ENCODE measurements around the gene CNP. TPM values are rescaled to one million over a fixed set of nuclear protein-coding genes. Genes with fewer than 3 reads are reported as not detected.

Gene CNP
- total and polyA plus RNA-seq, 2 of the 8 experiments (the other 6 are each of a cell fraction or from before 2014, with no cell fraction given), result 21.9 to 60.6 TPM

DNA sequence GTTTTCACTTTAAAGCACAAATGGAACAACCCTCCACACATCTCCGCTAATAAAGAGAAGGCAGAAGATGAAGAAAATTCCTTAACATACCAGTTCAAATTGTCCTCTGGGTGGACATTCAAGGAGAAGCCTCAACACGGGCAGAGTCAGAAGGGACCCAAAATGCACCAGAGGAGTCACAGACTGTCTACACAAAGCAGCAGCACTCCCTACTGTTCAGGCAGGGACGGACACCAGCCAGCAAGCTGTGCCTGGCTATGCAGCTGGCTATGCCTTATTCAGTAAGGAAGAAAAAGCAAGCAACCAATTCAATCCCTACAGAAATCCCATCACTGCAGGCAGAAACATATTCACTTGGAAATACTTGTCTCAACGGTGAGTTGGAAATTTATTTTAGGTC lies 42.6 kb downstream of the CNP start:
- no peak overlapping the region for H2BK5ac ChIP-seq (ENCODE audit: low read depth, low read length)
- no peaks in the 10 kb centered on the region for H3K23me2 ChIP-seq (ENCODE audit: low read depth, low read length)
- H2BK120ac ChIP-seq (replicated peaks; ENCODE audit: low read depth, low read length), result no peak overlapping the region
- no peak overlapping the region for H3K27ac ChIP-seq (ENCODE audit: low read depth, low read length)
- no peak overlapping the region for H3K4me2 ChIP-seq (ENCODE audit: insufficient read depth in 1 of 2, low read depth in 2 of 2, low read length in 2 of 2)
- TF ChIP-seq, protein P1, sequence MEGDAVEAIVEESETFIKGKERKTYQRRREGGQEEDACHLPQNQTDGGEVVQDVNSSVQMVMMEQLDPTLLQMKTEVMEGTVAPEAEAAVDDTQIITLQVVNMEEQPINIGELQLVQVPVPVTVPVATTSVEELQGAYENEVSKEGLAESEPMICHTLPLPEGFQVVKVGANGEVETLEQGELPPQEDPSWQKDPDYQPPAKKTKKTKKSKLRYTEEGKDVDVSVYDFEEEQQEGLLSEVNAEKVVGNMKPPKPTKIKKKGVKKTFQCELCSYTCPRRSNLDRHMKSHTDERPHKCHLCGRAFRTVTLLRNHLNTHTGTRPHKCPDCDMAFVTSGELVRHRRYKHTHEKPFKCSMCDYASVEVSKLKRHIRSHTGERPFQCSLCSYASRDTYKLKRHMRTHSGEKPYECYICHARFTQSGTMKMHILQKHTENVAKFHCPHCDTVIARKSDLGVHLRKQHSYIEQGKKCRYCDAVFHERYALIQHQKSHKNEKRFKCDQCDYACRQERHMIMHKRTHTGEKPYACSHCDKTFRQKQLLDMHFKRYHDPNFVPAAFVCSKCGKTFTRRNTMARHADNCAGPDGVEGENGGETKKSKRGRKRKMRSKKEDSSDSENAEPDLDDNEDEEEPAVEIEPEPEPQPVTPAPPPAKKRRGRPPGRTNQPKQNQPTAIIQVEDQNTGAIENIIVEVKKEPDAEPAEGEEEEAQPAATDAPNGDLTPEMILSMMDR (IDR thresholded peaks at IDR 0.05; ENCODE audit: control extremely low read depth in 1 of 3, insufficient read depth in 1 of 3, low read depth in 1 of 3, low read length in 3 of 3), result peak; percentile 14 to 57 (median 37); a peak in 3 of 4 replicates
- TF ChIP-seq RAD21 (IDR thresholded peaks at IDR 0.05 in 1 of 2, conservative IDR thresholded peaks at IDR 0.05 in 1 of 2; ENCODE audit: low read depth in 2 of 2, low read length in 2 of 2), result peak; percentile 13 to 44; a peak in 3 of 4 replicates
- no peak for TF ChIP-seq JUN (IDR thresholded peaks at IDR 0.05; ENCODE audit: low read depth, low read length)
- peaks cover 46 to 97% of the 10 kb centered on the region in 2 experiments for H3K79me2 ChIP-seq (ENCODE audit: control insufficient read depth in 1 of 2, insufficient read depth in 2 of 2, low read length in 2 of 2)
- no peak overlapping the region for H2BK20ac ChIP-seq (ENCODE audit: low read length)
- ChIA-PET CTCF (ENCODE audit: partially characterized antibody) (interaction anchor here (0.6 to 3.4 kb wide), 10 partner anchors 8 to 1894 kb away, joined by 3 to 15 read pairs (median 4); partner anchors contain the start of genes DNAJC7, KAT2A and NKIRAS2), POLR2A (ENCODE audit: partially characterized antibody) (interaction anchor here (0.8 to 2.7 kb wide), 6 partner anchors 9 to 43 kb away, joined by 3 to 6 read pairs (median 4); partner anchors contain the start of gene DNAJC7)
- no peak overlapping the region for H3K18ac ChIP-seq (ENCODE audit: extremely low read depth, low read length)
- no peak overlapping the region for H3K9ac ChIP-seq (replicated peaks in 1 of 4; ENCODE audit: extremely low read depth in 1 of 4, low read depth in 3 of 4, low read length in 3 of 4)
- no peak overlapping the region for H3K56ac ChIP-seq (replicated peaks; ENCODE audit: insufficient read length, low read depth, low read length)
- H4K91ac ChIP-seq (replicated peaks; ENCODE audit: insufficient read length, low read length), result no peak overlapping the region
- peaks cover 6 to 19% (median 12%) of the 10 kb centered on the region in 4 experiments for H3K4me1 ChIP-seq (replicated peaks in 1 of 4; ENCODE audit: control insufficient read depth in 3 of 4, insufficient read depth in 4 of 4, low read length in 3 of 4)
- no peak overlapping the region for H2AFZ ChIP-seq (ENCODE audit: low read length)
- no peak overlapping the region for H4K8ac ChIP-seq (ENCODE audit: extremely low read depth, insufficient read depth, low read length)
- H2BK15ac ChIP-seq (ENCODE audit: low read length), result no peak overlapping the region
- no peaks in the 10 kb centered on the region for H3K36me3 ChIP-seq (ENCODE audit: control insufficient read depth in 2 of 4, insufficient read depth in 4 of 4, low read length in 3 of 4)
- peak overlapping the region; percentile 17; the same call in 1 of the 2 replicates for H2BK12ac ChIP-seq (ENCODE audit: low read depth, low read length)
- 88% methylated on average over 4 of the region's 4 CpGs; no CpG with 5 or more reads in 1 of the 2 experiments for whole genome bisulfite sequencing, 2 experiments (ENCODE audit: extremely low coverage in 1 of 2, insufficient coverage in 1 of 2, insufficient read length in 1 of 2, insufficient replicate concordance in 2 of 2, low coverage in 1 of 2, low lambda C conversion rate in 2 of 2, missing lambda C conversion rate in 1 of 2)
- peak overlapping the region; percentile 4; the same call in 1 of the 2 replicates for H2AK5ac ChIP-seq (ENCODE audit: low read depth, low read length)
- no peak overlapping the region for H3K23ac ChIP-seq (ENCODE audit: insufficient read length)
- DNase-seq (ENCODE audit: low read depth in 1 of 2, low spot score in 2 of 2), result no peak
- no peak overlapping the region for H4K5ac ChIP-seq (ENCODE audit: insufficient read length, low read depth, low read length)
- no peak overlapping the region for H3K4ac ChIP-seq (replicated peaks; ENCODE audit: insufficient read length, low read depth, low read length)
- no peaks in the 10 kb centered on the region for H3K27me3 ChIP-seq (replicated peaks in 1 of 4; ENCODE audit: control insufficient read depth in 3 of 4, extremely low read depth in 1 of 4, insufficient read depth in 3 of 4, low read length in 3 of 4)
- peaks cover 2 to 10% of the 10 kb centered on the region in 2 experiments for H4K20me1 ChIP-seq (replicated peaks in 1 of 2; ENCODE audit: control insufficient read depth in 1 of 2, insufficient read depth in 2 of 2, low read length in 2 of 2)
- no peak overlapping the region for H3K4me3 ChIP-seq (ENCODE audit: extremely low read depth in 1 of 4, insufficient read depth in 2 of 4, low read depth in 3 of 4, low read length in 4 of 4)
- H3K9me3 ChIP-seq (ENCODE audit: insufficient read depth in 2 of 2, low read depth in 1 of 2, low read length in 1 of 2), result no peaks in the 10 kb centered on the region
- no peak overlapping the region for H3K14ac ChIP-seq (ENCODE audit: insufficient read length)
- H3K79me1 ChIP-seq (ENCODE audit: low read depth, low read length), result no peaks in the 10 kb centered on the region; the same call in 1 of the 2 replicates
- no peak for FAIRE-seq

Measured in H1 (cell line).